Measurements from ENCODE around the gene ATP10A.

The ATP10A gene

GRCh38 chr15:25810631-25811091, 52.5 kb downstream of the ATP10A start:
- TF ChIP-seq TSHZ2 (CRISPR knock-in tag; IDR thresholded peaks at IDR 0.05) (no peak), SNAI2 (CRISPR knock-in tag; IDR thresholded peaks at IDR 0.05) (no peak), ZFP30 (CRISPR knock-in tag; IDR thresholded peaks at IDR 0.05) (no peak), TOX (CRISPR knock-in tag; IDR thresholded peaks at IDR 0.05; ENCODE audit: borderline replicate concordance) (no peak), ZFP3 (CRISPR knock-in tag; IDR thresholded peaks at IDR 0.05) (no peak), RARB (CRISPR knock-in tag; IDR thresholded peaks at IDR 0.05) (no peak), ESRRG (CRISPR knock-in tag; IDR thresholded peaks at IDR 0.05) (no peak), ARNTL (CRISPR knock-in tag; IDR thresholded peaks at IDR 0.05; ENCODE audit: borderline replicate concordance, low read depth) (no peak), ZNF565 (CRISPR knock-in tag; conservative IDR thresholded peaks at IDR 0.05; ENCODE audit: low read depth) (no peak), ZNF70 (CRISPR knock-in tag; IDR thresholded peaks at IDR 0.05) (no peak), BACH2 (CRISPR knock-in tag; IDR thresholded peaks at IDR 0.05; ENCODE audit: borderline replicate concordance) (no peak), OSR1 (CRISPR knock-in tag; IDR thresholded peaks at IDR 0.05) (no peak)
- no peak for ATAC-seq

GRCh38 chr15:25810154-25810553, 53.0 kb downstream of the ATP10A start:
- ATAC-seq = no peak
- TF ChIP-seq TOX (CRISPR knock-in tag; IDR thresholded peaks at IDR 0.05; ENCODE audit: borderline replicate concordance) (no peak), ZNF565 (CRISPR knock-in tag; conservative IDR thresholded peaks at IDR 0.05; ENCODE audit: low read depth) (no peak), PPARA (CRISPR knock-in tag; IDR thresholded peaks at IDR 0.05; ENCODE audit: borderline replicate concordance) (no peak), POU6F1 (CRISPR knock-in tag; IDR thresholded peaks at IDR 0.05; ENCODE audit: borderline replicate concordance, low read depth) (no peak), CSDC2 (CRISPR knock-in tag; IDR thresholded peaks at IDR 0.05) (no peak), RARB (CRISPR knock-in tag; IDR thresholded peaks at IDR 0.05) (no peak), TSHZ2 (CRISPR knock-in tag; IDR thresholded peaks at IDR 0.05) (no peak), GLIS3 (CRISPR knock-in tag; IDR thresholded peaks at IDR 0.05) (no peak), TCF4 (CRISPR knock-in tag; IDR thresholded peaks at IDR 0.05; ENCODE audit: borderline replicate concordance) (no peak), OSR1 (CRISPR knock-in tag; IDR thresholded peaks at IDR 0.05) (no peak), ZFP3 (CRISPR knock-in tag; IDR thresholded peaks at IDR 0.05) (no peak), ZFP30 (CRISPR knock-in tag; IDR thresholded peaks at IDR 0.05) (no peak), ARNTL (CRISPR knock-in tag; IDR thresholded peaks at IDR 0.05; ENCODE audit: borderline replicate concordance, low read depth) (no peak), CSRNP3 (CRISPR knock-in tag; IDR thresholded peaks at IDR 0.05) (no peak)
- TF ChIP-seq, protein P1, sequence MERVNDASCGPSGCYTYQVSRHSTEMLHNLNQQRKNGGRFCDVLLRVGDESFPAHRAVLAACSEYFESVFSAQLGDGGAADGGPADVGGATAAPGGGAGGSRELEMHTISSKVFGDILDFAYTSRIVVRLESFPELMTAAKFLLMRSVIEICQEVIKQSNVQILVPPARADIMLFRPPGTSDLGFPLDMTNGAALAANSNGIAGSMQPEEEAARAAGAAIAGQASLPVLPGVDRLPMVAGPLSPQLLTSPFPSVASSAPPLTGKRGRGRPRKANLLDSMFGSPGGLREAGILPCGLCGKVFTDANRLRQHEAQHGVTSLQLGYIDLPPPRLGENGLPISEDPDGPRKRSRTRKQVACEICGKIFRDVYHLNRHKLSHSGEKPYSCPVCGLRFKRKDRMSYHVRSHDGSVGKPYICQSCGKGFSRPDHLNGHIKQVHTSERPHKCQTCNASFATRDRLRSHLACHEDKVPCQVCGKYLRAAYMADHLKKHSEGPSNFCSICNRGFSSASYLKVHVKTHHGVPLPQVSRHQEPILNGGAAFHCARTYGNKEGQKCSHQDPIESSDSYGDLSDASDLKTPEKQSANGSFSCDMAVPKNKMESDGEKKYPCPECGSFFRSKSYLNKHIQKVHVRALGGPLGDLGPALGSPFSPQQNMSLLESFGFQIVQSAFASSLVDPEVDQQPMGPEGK (CRISPR knock-in tag; IDR thresholded peaks at IDR 0.05; ENCODE audit: borderline replicate concordance) = no peak
